Fibroblast of the aortic adventitia (primary cell): Measurements from ENCODE around the gene KCTD6. TPM values are rescaled to one million over a fixed set of nuclear protein-coding genes. Genes with fewer than 3 reads are reported as not detected.
A peak's percentile ranks its signal among the peaks of the same experiment; 100 is the strongest.

ENCODE experiments used
- DNase-seq: peaks from one replicate; pipeline ENCODE4 v3.0.0-alpha.2; 2010; ENCODE audit warnings: low read depth
- H3K4me3 ChIP-seq: 2 replicates; pipeline ENCODE4 v1.5.1; 2011; ENCODE audit warnings: low read depth, mild to moderate bottlenecking, control low read depth, low read length, moderate library complexity
- total RNA-seq: library from RNA; depleted of rRNA; stranded (reverse); fragments of >200 nt; gene quantifications from 2 replicates; pipeline ENCODE4 v1.2.3, GENCODE V29; 2012; ENCODE audit warnings: low replicate concordance
- TF ChIP-seq, protein P1 (sequence below): IDR thresholded peaks from 2 replicates; pipeline ENCODE4 v1.5.1; 2011; ENCODE audit warnings: mild to moderate bottlenecking, low read length, control low read depth, inconsistent platforms; ENCODE audit not compliant: insufficient read depth

The KCTD6 gene
- total RNA-seq, 1 donor: 17.9 TPM

GRCh38 chr3:58484722-58485069, 7.2 kb upstream of the KCTD6 start:
- no peak for DNase-seq
- TF ChIP-seq, protein P1, sequence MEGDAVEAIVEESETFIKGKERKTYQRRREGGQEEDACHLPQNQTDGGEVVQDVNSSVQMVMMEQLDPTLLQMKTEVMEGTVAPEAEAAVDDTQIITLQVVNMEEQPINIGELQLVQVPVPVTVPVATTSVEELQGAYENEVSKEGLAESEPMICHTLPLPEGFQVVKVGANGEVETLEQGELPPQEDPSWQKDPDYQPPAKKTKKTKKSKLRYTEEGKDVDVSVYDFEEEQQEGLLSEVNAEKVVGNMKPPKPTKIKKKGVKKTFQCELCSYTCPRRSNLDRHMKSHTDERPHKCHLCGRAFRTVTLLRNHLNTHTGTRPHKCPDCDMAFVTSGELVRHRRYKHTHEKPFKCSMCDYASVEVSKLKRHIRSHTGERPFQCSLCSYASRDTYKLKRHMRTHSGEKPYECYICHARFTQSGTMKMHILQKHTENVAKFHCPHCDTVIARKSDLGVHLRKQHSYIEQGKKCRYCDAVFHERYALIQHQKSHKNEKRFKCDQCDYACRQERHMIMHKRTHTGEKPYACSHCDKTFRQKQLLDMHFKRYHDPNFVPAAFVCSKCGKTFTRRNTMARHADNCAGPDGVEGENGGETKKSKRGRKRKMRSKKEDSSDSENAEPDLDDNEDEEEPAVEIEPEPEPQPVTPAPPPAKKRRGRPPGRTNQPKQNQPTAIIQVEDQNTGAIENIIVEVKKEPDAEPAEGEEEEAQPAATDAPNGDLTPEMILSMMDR: no peak
- no peak overlapping the region for H3K4me3 ChIP-seq

DNA sequence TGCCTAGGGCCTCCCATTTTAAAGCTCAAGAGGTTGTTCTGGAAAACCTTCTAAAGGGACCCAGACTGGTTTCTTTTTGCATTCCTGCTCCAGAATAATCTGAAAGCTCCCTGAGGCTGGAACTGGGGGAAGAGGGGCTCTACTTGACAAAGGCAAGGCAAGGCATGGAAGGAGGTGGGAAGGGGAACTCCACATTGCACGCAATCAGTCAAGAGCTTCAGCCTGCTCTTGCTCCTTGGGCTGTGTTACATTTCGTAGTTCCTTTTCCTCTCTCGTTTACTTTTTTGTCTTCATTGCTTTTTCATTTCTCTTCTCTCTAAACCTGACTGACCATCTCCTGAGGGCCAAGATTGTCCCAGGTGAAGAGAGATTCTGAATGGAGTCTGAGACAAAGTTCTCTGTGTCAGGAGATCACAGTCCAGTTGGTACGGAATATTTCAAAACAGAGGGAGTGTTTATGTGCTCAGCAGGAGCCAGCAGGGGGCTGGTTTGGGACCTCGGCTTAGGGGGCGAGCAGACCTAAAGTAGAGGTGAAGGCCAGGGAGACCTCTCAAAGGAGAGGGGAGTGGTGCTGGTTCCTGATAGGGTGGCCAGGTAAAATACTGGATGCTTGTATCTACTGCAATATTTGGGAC, 6.0 kb upstream of the KCTD6 start:
- TF ChIP-seq, protein P1: no peak
- DNase-seq: no peak
- H3K4me3 ChIP-seq: no peak overlapping the region

GRCh38 chr3:58487140-58487886, 4.6 kb upstream of the KCTD6 start:
- TF ChIP-seq, protein P1: no peak
- peak; percentile 65 for DNase-seq
- H3K4me3 ChIP-seq: no peak overlapping the region

DNA sequence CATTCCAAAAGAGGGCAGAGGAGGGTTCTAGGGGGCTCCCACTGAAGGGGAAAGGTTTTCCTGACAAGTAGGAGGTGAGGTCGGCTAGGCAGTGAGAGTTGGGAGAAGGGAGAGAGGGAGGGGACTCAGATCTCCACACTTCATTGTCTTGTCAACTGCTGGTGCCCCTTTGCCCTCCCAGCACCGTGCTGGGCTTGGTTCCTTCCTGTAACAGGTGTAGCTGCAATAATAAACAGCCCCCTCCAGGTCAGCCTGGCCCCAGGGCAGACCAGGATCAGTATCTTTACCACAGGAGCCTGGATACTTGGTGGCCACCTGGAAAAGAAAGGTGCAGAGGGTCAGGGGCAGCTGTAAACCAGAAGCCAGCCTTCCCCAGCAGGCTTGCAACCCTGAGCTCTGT, 2.9 kb upstream of the KCTD6 start:
- TF ChIP-seq, protein P1: no peak
- H3K4me3 ChIP-seq: no peak overlapping the region
- no peak for DNase-seq

DNA sequence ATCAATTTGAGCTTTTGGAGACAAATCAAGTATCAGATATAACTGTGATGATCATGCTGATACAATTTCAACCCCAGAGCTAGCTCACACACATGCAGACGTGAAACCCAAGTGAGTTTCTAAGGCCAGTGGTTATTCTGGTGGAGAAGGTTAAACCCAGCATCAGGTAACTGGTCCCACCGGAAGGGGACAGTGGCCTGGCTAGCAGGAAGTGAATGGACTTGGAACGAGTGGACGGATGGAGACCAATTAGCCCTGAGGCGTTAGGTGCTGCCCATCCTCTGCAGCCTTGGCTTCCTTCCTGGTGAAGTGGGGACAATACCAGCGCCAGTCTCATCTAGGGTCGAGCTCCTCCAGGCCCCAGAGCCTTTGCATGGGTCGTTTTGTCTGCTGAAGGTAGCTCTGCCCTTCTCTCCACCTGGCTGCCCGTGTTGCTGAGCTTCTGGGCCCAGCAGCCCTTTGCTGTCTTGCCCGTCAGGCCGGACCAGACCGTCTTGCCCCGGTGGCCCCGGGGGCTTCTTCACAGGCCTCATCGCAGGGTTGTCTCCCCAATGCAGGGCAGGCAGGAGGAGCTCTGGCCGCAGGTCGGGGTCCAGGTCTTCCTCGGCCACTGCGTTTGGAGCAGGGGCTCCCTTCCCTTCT, 915 bp upstream of the KCTD6 start:
- peak overlapping the region; percentile 36 for H3K4me3 ChIP-seq
- TF ChIP-seq, protein P1: no peak
- DNase-seq: no peak

DNA sequence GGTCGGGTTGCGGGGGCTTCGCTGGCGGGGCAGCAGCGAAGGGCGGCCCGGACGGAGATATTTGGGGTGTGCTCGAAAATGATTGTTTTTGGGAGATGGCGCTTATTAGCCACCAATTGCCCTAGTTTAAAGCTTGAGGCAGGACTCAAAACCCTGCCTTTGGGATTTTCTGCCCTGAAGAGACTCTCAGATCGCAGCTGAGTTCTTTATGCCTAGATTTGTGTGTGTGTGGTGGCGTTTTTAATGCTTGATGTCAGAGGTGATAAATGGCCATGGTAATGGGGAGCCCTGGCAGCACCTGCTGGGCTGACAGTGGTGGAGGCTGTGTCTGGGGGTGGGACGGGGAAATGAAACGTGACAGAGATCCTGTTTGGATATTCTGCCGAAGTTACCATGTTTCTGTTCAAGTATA, 604 bp downstream of the KCTD6 start:
- DNase-seq: no peak
- TF ChIP-seq, protein P1: no peak
- peak overlapping the region; percentile 90 for H3K4me3 ChIP-seq
